ENCODE data around the gene SLC22A5. TPM values are rescaled to one million over a fixed set of nuclear protein-coding genes. Genes with fewer than 3 reads are reported as not detected.

Gene SLC22A5
- total RNA-seq, 2 donors from 2014 or later: 26.0 to 38.6 TPM

- Histone ChIP-seq H3K27me3 (no peaks in the 10 kb centered on the region), H3K27ac (no peak overlapping the region), H3K4me1 (peaks cover 34% of the 10 kb centered on the region), H3K36me3 (no peaks in the 10 kb centered on the region), H3K9me3 (no peaks in the 10 kb centered on the region), H3K9ac (ENCODE audit: low read depth in 2 of 2, low read length in 2 of 2) (no peak overlapping the region), H3K4me3 (no peak overlapping the region)
- TF ChIP-seq, protein P1, sequence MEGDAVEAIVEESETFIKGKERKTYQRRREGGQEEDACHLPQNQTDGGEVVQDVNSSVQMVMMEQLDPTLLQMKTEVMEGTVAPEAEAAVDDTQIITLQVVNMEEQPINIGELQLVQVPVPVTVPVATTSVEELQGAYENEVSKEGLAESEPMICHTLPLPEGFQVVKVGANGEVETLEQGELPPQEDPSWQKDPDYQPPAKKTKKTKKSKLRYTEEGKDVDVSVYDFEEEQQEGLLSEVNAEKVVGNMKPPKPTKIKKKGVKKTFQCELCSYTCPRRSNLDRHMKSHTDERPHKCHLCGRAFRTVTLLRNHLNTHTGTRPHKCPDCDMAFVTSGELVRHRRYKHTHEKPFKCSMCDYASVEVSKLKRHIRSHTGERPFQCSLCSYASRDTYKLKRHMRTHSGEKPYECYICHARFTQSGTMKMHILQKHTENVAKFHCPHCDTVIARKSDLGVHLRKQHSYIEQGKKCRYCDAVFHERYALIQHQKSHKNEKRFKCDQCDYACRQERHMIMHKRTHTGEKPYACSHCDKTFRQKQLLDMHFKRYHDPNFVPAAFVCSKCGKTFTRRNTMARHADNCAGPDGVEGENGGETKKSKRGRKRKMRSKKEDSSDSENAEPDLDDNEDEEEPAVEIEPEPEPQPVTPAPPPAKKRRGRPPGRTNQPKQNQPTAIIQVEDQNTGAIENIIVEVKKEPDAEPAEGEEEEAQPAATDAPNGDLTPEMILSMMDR (IDR thresholded peaks at IDR 0.05): no peak
- intact Hi-C loops (cut with DNase I): loop anchor here (5.0 kb wide), 1 partner anchor 74 kb away; the partner anchor contains the start of gene IRF1
- no peak for DNase-seq
These were observed 48.5 kb downstream of the SLC22A5 start for GRCh38 chr5:132417889-132418485.

DNA sequence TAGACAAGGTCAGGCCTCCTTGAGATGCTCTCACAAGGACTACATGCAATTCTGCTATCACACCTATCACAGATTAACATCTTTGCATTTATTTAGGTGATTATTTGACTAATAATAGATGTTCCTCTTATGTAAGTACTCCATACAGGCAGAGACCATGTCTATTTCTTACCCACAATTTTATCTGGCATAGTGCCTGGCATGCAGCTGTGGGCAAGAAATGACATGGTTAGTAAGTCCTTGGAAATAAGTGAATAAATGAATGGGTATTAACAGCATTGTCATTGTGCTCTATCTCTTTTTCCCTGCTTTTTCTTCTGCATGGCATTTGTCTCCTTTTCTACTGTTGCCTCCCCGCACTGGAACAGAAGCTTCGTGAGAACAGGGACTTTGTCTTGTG lies 49.4 kb downstream of the SLC22A5 start:
- DNase-seq: no peak
- no peak overlapping the region for H3K9ac ChIP-seq (ENCODE audit: low read depth in 2 of 2, low read length in 2 of 2)
- intact Hi-C loops (cut with DNase I): loop anchor here (5.0 kb wide), 1 partner anchor 73 kb away; the partner anchor contains the start of gene IRF1
- H3K9me3 ChIP-seq: no peaks in the 10 kb centered on the region
- no peaks in the 10 kb centered on the region for H3K27me3 ChIP-seq
- TF ChIP-seq, protein P1 (IDR thresholded peaks at IDR 0.05): no peak
- no peak overlapping the region for H3K4me3 ChIP-seq
- no peaks in the 10 kb centered on the region for H3K36me3 ChIP-seq
- peak overlapping the region; percentile 1 for H3K27ac ChIP-seq
- peaks cover 37% of the 10 kb centered on the region for H3K4me1 ChIP-seq

DNA sequence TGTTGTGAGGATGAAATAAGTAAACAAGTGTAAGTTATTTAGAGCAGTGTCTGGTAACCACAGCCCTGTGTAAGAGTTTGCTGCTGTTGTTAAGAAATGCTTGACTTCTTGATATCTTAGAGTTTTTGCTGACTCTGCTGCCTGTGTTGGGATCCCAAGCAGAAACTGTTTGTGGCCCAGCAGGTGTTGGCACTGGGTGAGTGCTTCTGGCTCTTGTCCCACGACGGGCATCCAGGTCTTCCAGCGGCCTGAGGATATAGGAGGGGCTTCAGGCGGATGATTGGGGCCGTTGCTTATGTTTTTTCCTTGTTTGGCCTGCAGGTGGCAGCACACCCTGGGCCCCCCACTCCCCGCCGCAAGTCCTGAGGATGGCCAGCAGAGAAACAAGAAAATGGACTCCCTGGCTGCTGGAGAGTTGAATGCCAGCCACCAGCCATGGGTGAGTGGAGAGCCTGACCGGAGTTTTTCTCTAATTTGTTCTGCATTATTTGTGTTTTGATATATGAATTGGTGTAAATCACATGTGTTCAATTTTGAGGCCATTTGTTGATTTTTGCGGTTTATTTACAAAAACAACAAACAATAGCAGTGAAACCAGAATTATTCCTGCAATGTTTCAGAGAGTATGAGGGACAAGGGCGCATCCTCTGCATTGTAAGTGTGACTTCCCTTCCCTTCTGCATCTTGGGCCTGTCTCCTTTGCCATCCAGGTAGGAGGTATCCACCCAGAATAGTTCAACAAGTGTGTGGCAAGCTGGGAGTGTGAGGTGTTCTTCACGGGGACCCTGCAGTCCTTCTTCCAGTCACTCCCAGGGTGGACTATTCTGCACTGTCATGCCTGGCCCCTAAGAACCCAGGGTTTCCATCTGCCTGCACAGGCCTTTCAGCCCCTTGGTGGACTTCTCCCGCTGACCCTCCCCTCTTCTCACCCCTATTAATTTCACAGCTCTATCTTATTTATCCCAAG lies 50.3 kb downstream of the SLC22A5 start:
- H3K9ac ChIP-seq (ENCODE audit: low read depth in 2 of 2, low read length in 2 of 2): peak overlapping the region in 1 of 2 donors; percentile 42
- H3K36me3 ChIP-seq: no peaks in the 10 kb centered on the region
- DNase-seq: peak; percentile 79
- TF ChIP-seq, protein P1 (IDR thresholded peaks at IDR 0.05): peak; percentile 72
- no peak overlapping the region for H3K4me3 ChIP-seq
- intact Hi-C loops (cut with DNase I): loop anchor here (5.0 kb wide), 1 partner anchor 73 kb away; the partner anchor contains the start of gene IRF1
- peak overlapping the region; percentile 55 for H3K27ac ChIP-seq
- no peaks in the 10 kb centered on the region for H3K27me3 ChIP-seq
- H3K9me3 ChIP-seq: no peaks in the 10 kb centered on the region
- peaks cover 44% of the 10 kb centered on the region for H3K4me1 ChIP-seq

GRCh38 chr5:132420706-132421272 lies 51.3 kb downstream of the SLC22A5 start:
- Histone ChIP-seq H3K36me3 (no peaks in the 10 kb centered on the region), H3K9me3 (no peaks in the 10 kb centered on the region), H3K27me3 (no peaks in the 10 kb centered on the region), H3K27ac (peak overlapping the region; percentile 55), H3K9ac (ENCODE audit: low read depth in 2 of 2, low read length in 2 of 2) (peak overlapping the region; percentile 42 to 48), H3K4me1 (peaks cover 52% of the 10 kb centered on the region), H3K4me3 (no peak overlapping the region)
- intact Hi-C loops (cut with DNase I): no loop called here
- DNase-seq: peak; percentile 30
- TF ChIP-seq, protein P1 (IDR thresholded peaks at IDR 0.05): no peak

DNA sequence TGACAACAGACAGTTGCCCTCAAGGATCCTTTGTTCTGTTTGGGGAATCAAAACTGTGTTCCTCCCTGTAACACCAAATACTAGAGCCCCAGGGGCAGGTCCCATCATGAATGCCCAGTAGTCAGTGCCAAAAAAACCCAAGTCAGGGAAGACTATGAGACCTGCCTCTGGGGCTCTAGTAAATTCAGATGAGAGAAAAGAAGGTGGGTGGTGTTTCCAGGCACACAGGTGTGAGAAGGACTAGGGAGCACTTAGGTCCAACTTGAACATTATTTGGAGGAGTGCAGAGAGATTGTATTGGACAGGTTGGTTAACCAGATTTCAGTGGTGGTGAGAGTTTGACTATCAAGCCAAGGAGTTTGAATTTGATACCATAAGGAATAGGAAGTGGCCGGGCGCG lies 52.0 kb downstream of the SLC22A5 start:
- H3K9ac ChIP-seq (ENCODE audit: low read depth in 2 of 2, low read length in 2 of 2): peak overlapping the region; percentile 16 to 32
- peaks cover 54% of the 10 kb centered on the region for H3K4me1 ChIP-seq
- intact Hi-C loops (cut with DNase I): no loop called here
- H3K9me3 ChIP-seq: no peaks in the 10 kb centered on the region
- H3K27me3 ChIP-seq: no peaks in the 10 kb centered on the region
- H3K4me3 ChIP-seq: no peak overlapping the region
- H3K27ac ChIP-seq: peak overlapping the region; percentile 55
- TF ChIP-seq, protein P1 (IDR thresholded peaks at IDR 0.05): no peak
- peak; percentile 19 for DNase-seq
- H3K36me3 ChIP-seq: no peaks in the 10 kb centered on the region
